Heart right ventricle (tissue), 16 donors: ENCODE results near the gene ZNF611. TPM values are rescaled to one million over a fixed set of nuclear protein-coding genes. Genes with fewer than 3 reads are reported as not detected.

Experiments
- ATAC-seq, 8 donors: fragments of 200-7000 bp; cut with Tn5 transposase; one replicate each; pipeline ENCODE4 v1.9.1; 2020; ENCODE audit warnings: mild to moderate bottlenecking in 8 of 8, moderate library complexity in 8 of 8, moderate number of reproducible peaks in 1 of 8
- DNase-seq, 2 donors: peaks; one replicate each; pipeline ENCODE4 v3.0.0-alpha.2; 2020
- H3K27ac ChIP-seq, 10 donors: fragments of 200-600 bp; sonication (generic) in 2 of 10; one replicate each; pipeline versions ENCODE4 v1.5.0 to v1.8.0; 2020 to 2022; ENCODE audit warnings: mild to moderate bottlenecking in 3 of 10
- H3K27me3 ChIP-seq, 7 donors: fragments of 200-600 bp; one replicate each; pipeline ENCODE4 v1.8.0; 2021 to 2022; ENCODE audit warnings: mild to moderate bottlenecking in 2 of 7
- H3K36me3 ChIP-seq, 9 donors: fragments of 200-600 bp; sonication (generic) in 1 of 9; one replicate each; pipeline versions ENCODE4 v1.5.0 to v1.8.0; 2020 to 2022; ENCODE audit warnings: mild to moderate bottlenecking in 2 of 9
- H3K4me1 ChIP-seq, 9 donors: fragments of 200-600 bp; sonication (generic) in 1 of 9; one replicate each; pipeline versions ENCODE4 v1.5.0 to v1.8.0; 2020 to 2022; ENCODE audit warnings: mild to moderate bottlenecking in 4 of 9
- H3K4me3 ChIP-seq, 10 donors: fragments of 200-600 bp; sonication (generic) in 2 of 10; one replicate each; pipeline versions ENCODE4 v1.5.0 to v1.8.0; 2020 to 2022; ENCODE audit warnings: mild to moderate bottlenecking in 7 of 10, moderate library complexity in 2 of 10
- H3K9me3 ChIP-seq, 11 donors: fragments of 200-600 bp in 10 of 11; sonication (generic) in 2 of 11; one replicate each; pipeline versions ENCODE4 v1.5.0 to v1.8.0; 2013 to 2022; ENCODE audit warnings: mild to moderate bottlenecking in 2 of 11, control low read depth in 1 of 11, moderate library complexity in 1 of 11
- CTCF ChIP-seq, 9 donors: fragments of 200-600 bp; sonication (generic) in 2 of 9; IDR thresholded peaks; one replicate each; pipeline versions ENCODE4 v1.5.0 to v1.8.0; 2021 to 2022; ENCODE audit warnings: antibody characterized with exemption in 9 of 9, mild to moderate bottlenecking in 5 of 9, moderate library complexity in 1 of 9
- WGBS, 2 donors: extraction: QIAGEN DNeasy Blood & Tissue Kit; methylation state at CpG; one replicate each; pipeline ENCODE4 v1.1.7; 2013; ENCODE audit warnings: inconsistent platforms in 1 of 2; 5-methylcytosine and 5-hydroxymethylcytosine counted together
- intact Hi-C, 10 donors: fragments of 100-400 bp; cut with DNase I; formaldehyde crosslinking; loops; one replicate each; pipeline versions ENCODE4 v1.11.1 to v1.14.2; 2022
- polyA plus RNA-seq, 2 donors: library from polyadenylated mRNA; stranded (reverse); fragments of 200-250 nt; gene quantifications; one replicate each; pipeline ENCODE4 v1.2.3, GENCODE V29; 2013
- total RNA-seq, 10 donors: library from RNA; stranded (reverse); fragmentation: NEBNext Ultra II Directional in 3 of 10; extraction: Animal tissue kit (Norgen Biotek cat#: 25700) in 3 of 10; gene quantifications; one replicate each; pipeline versions ENCODE4 v1.2.1 to v1.2.4, GENCODE V29; 2021 to 2023
- donor health status: Arrhythmogenic right ventricular cardiomyopathy.
- donor health status: ischemic (EF 13 %, LVEDD 7.1; RV severe dilation, severe dysfunction).
- donor health status: healthy with polysubstance abuse.
- donor health status: DM: no; HTN: yes; CAD: no.
- donor health status: DM: no; HTN: no; CAD: no.
- donor health status: ischemic (EF 25% LVEDD 6.9; RV normal size, moderate dysfunction).
- donor health status: ischemic (EF 25% LVEDD 5.7; RV mildly dilated, moderate dysfunction).
- donor health status: healthy.
- donor health status: DM: yes; HTN: yes; CAD: no.
- donor health status: Ischemic cardiomyopathy.
- donor health status: ischemic (EF 35%, LVEDD 5.7; RV mildly dilated, moderate dysfunction).
- donor health status: nonischemic (EF 11% LVEDD 7.7; RV severe dilation, severe dysfunction).
- donor health status: DM: yes; HTN: yes; CAD: no.
- donor health status: PGD.
- donor health status: ischemic (EF 29% LVEDD 5.4; RV normal size, mild dysfunction).
- donor health status: nonischemic (EF 23%, LVEDD 6.1; RV moderate dilation, normal function).

The ZNF611 gene
- total and polyA plus RNA-seq, 12 donors: 2.3 to 9.8 (median 7.6) TPM

- intact Hi-C loops: no loop called here
- TF ChIP-seq CTCF (IDR thresholded peaks at IDR 0.05): no peak
- no peak for DNase-seq
- ATAC-seq: no peak
- H3K27ac ChIP-seq: no peak overlapping the region
- WGBS, 2 donors: 95 to 99% methylated on average over 3 of the region's 3 CpGs
- no peaks in the 10 kb centered on the region for H3K27me3 ChIP-seq
- peaks cover 0 to 44% (median 17%) of the 10 kb centered on the region in 9 donors for H3K36me3 ChIP-seq
- no peak overlapping the region for H3K4me3 ChIP-seq
- no peaks in the 10 kb centered on the region for H3K9me3 ChIP-seq
- peaks cover 0 to 5% (median 0%) of the 10 kb centered on the region in 9 donors for H3K4me1 ChIP-seq
These were observed 72.2 kb downstream of the ZNF611 start for GRCh38 chr19:52662631-52663030.

GRCh38 chr19:52660981-52661380 is 73.9 kb downstream of the ZNF611 start:
- Histone ChIP-seq H3K36me3 (peaks cover 0 to 61% (median 19%) of the 10 kb centered on the region in 9 donors), H3K27me3 (no peaks in the 10 kb centered on the region), H3K9me3 (no peaks in the 10 kb centered on the region), H3K4me3 (no peak overlapping the region), H3K4me1 (peaks cover 0 to 5% (median 0%) of the 10 kb centered on the region in 9 donors), H3K27ac (no peak overlapping the region)
- ATAC-seq (no peak), DNase-seq (no peak)
- 84 to 87% methylated on average over 3 of the region's 3 CpGs for WGBS, 2 donors
- intact Hi-C loops: no loop called here
- no peak for TF ChIP-seq CTCF (IDR thresholded peaks at IDR 0.05)

GRCh38 chr19:52659013-52659412 is 75.8 kb downstream of the ZNF611 start:
- H3K4me3 ChIP-seq: no peak overlapping the region
- no peak for TF ChIP-seq CTCF (IDR thresholded peaks at IDR 0.05)
- 79 to 85% methylated on average over 14 of the region's 14 CpGs for WGBS, 2 donors
- H3K27me3 ChIP-seq: no peaks in the 10 kb centered on the region
- no peak for DNase-seq
- no peak overlapping the region for H3K27ac ChIP-seq
- no peak for ATAC-seq
- H3K9me3 ChIP-seq: no peaks in the 10 kb centered on the region
- intact Hi-C loops: no loop called here
- no peaks in the 10 kb centered on the region for H3K4me1 ChIP-seq
- peaks cover 0 to 73% (median 27%) of the 10 kb centered on the region in 9 donors for H3K36me3 ChIP-seq

- no peaks in the 10 kb centered on the region for H3K4me1 ChIP-seq
- H3K27ac ChIP-seq: no peak overlapping the region
- DNase-seq: no peak
- H3K4me3 ChIP-seq: no peak overlapping the region
- intact Hi-C loops: no loop called here
- ATAC-seq: no peak
- TF ChIP-seq CTCF (IDR thresholded peaks at IDR 0.05): no peak
- peaks cover 0 to 77% (median 31%) of the 10 kb centered on the region in 9 donors for H3K36me3 ChIP-seq
- no peaks in the 10 kb centered on the region for H3K27me3 ChIP-seq
- WGBS, 2 donors: 92 to 93% methylated on average over 5 of the region's 5 CpGs
- H3K9me3 ChIP-seq: no peaks in the 10 kb centered on the region
These were observed 76.2 kb downstream of the ZNF611 start for GRCh38 chr19:52658595-52658994.
